ENCODE measurements around the gene DNAJB8.

The DNAJB8 gene

GRCh38 chr3:128462341-128462910 lies 4.3 kb downstream of the DNAJB8 start:
- Histone ChIP-seq H3K9me3 (ENCODE audit: control insufficient read depth, insufficient read depth, low read depth, low read length) (no peaks in the 10 kb centered on the region), H3K27me3 (ENCODE audit: control insufficient read depth, insufficient read depth, low read length) (peaks cover 67% of the 10 kb centered on the region), H3K4me1 (ENCODE audit: control insufficient read depth, insufficient read depth, low read length) (no peaks in the 10 kb centered on the region; the same call in 1 of the 2 replicates), H3K9ac (ENCODE audit: low read length) (no peak overlapping the region), H3K27ac (ENCODE audit: low read depth, low read length) (no peak overlapping the region), H3K4me3 (ENCODE audit: low read depth, low read length) (no peak overlapping the region), H3K36me3 (ENCODE audit: control insufficient read depth, insufficient read depth, low read length) (no peaks in the 10 kb centered on the region)

GRCh38 chr3:128461731-128462130 lies 5.0 kb downstream of the DNAJB8 start:
- Histone ChIP-seq H3K4me1 (ENCODE audit: control insufficient read depth, insufficient read depth, low read length) (no peaks in the 10 kb centered on the region; the same call in 1 of the 2 replicates), H3K9me3 (ENCODE audit: control insufficient read depth, insufficient read depth, low read depth, low read length) (no peaks in the 10 kb centered on the region), H3K27me3 (ENCODE audit: control insufficient read depth, insufficient read depth, low read length) (peaks cover 63% of the 10 kb centered on the region), H3K27ac (ENCODE audit: low read depth, low read length) (no peak overlapping the region), H3K4me3 (ENCODE audit: low read depth, low read length) (no peak overlapping the region), H3K36me3 (ENCODE audit: control insufficient read depth, insufficient read depth, low read length) (no peaks in the 10 kb centered on the region), H3K9ac (ENCODE audit: low read length) (no peak overlapping the region)

- no peaks in the 10 kb centered on the region; the same call in 1 of the 2 replicates for H3K4me1 ChIP-seq (ENCODE audit: control insufficient read depth, insufficient read depth, low read length)
Observed at GRCh38 chr3:128459461-128459820, 7.2 kb downstream of the DNAJB8 start.

GRCh38 chr3:128458746-128459460 lies 7.8 kb downstream of the DNAJB8 start:
- no peaks in the 10 kb centered on the region for H3K9me3 ChIP-seq (ENCODE audit: control insufficient read depth, insufficient read depth, low read depth, low read length)
- H3K4me1 ChIP-seq (ENCODE audit: control insufficient read depth, insufficient read depth, low read length) = no peaks in the 10 kb centered on the region; the same call in 1 of the 2 replicates
- H3K4me3 ChIP-seq (ENCODE audit: low read depth, low read length) = no peak overlapping the region
- no peaks in the 10 kb centered on the region for H3K36me3 ChIP-seq (ENCODE audit: control insufficient read depth, insufficient read depth, low read length)
- H3K27ac ChIP-seq (ENCODE audit: low read depth, low read length) = no peak overlapping the region
- H3K27me3 ChIP-seq (ENCODE audit: control insufficient read depth, insufficient read depth, low read length) = peaks cover 59% of the 10 kb centered on the region
- H3K9ac ChIP-seq (ENCODE audit: low read length) = no peak overlapping the region

More at GRCh38 chr3:128459461-128459820, 7.2 kb downstream of the DNAJB8 start:
- Histone ChIP-seq H3K9ac (ENCODE audit: low read length) (no peak overlapping the region), H3K9me3 (ENCODE audit: control insufficient read depth, insufficient read depth, low read depth, low read length) (no peaks in the 10 kb centered on the region), H3K27me3 (ENCODE audit: control insufficient read depth, insufficient read depth, low read length) (peaks cover 63% of the 10 kb centered on the region), H3K27ac (ENCODE audit: low read depth, low read length) (no peak overlapping the region), H3K36me3 (ENCODE audit: control insufficient read depth, insufficient read depth, low read length) (no peaks in the 10 kb centered on the region), H3K4me3 (ENCODE audit: low read depth, low read length) (no peak overlapping the region)

- Histone ChIP-seq H3K4me1 (ENCODE audit: control insufficient read depth, insufficient read depth, low read length) (no peaks in the 10 kb centered on the region; the same call in 1 of the 2 replicates), H3K27ac (ENCODE audit: low read depth, low read length) (no peak overlapping the region), H3K36me3 (ENCODE audit: control insufficient read depth, insufficient read depth, low read length) (no peaks in the 10 kb centered on the region), H3K9me3 (ENCODE audit: control insufficient read depth, insufficient read depth, low read depth, low read length) (no peaks in the 10 kb centered on the region), H3K9ac (ENCODE audit: low read length) (no peak overlapping the region), H3K4me3 (ENCODE audit: low read depth, low read length) (no peak overlapping the region), H3K27me3 (ENCODE audit: control insufficient read depth, insufficient read depth, low read length) (peaks cover 53% of the 10 kb centered on the region)
Observed at GRCh38 chr3:128457937-128458336, 8.8 kb downstream of the DNAJB8 start.

- Histone ChIP-seq H3K27me3 (ENCODE audit: control insufficient read depth, insufficient read depth, low read length) (peaks cover 57% of the 10 kb centered on the region), H3K9ac (ENCODE audit: low read length) (no peak overlapping the region), H3K9me3 (ENCODE audit: control insufficient read depth, insufficient read depth, low read depth, low read length) (no peaks in the 10 kb centered on the region), H3K4me3 (ENCODE audit: low read depth, low read length) (no peak overlapping the region), H3K4me1 (ENCODE audit: control insufficient read depth, insufficient read depth, low read length) (no peaks in the 10 kb centered on the region), H3K36me3 (ENCODE audit: control insufficient read depth, insufficient read depth, low read length) (no peaks in the 10 kb centered on the region), H3K27ac (ENCODE audit: low read depth, low read length) (no peak overlapping the region)
Observed at GRCh38 chr3:128456776-128457715, 9.6 kb downstream of the DNAJB8 start.

GRCh38 chr3:128455786-128456748 lies 10.6 kb downstream of the DNAJB8 start:
- H3K27ac ChIP-seq (ENCODE audit: low read depth, low read length) = no peak overlapping the region
- no peak overlapping the region for H3K9ac ChIP-seq (ENCODE audit: low read length)
- H3K4me3 ChIP-seq (ENCODE audit: low read depth, low read length) = no peak overlapping the region
- H3K36me3 ChIP-seq (ENCODE audit: control insufficient read depth, insufficient read depth, low read length) = no peaks in the 10 kb centered on the region
- H3K27me3 ChIP-seq (ENCODE audit: control insufficient read depth, insufficient read depth, low read length) = peaks cover 66% of the 10 kb centered on the region
- no peaks in the 10 kb centered on the region for H3K9me3 ChIP-seq (ENCODE audit: control insufficient read depth, insufficient read depth, low read depth, low read length)
- H3K4me1 ChIP-seq (ENCODE audit: control insufficient read depth, insufficient read depth, low read length) = no peaks in the 10 kb centered on the region

GRCh38 chr3:128455116-128455515 lies 11.6 kb downstream of the DNAJB8 start:
- Histone ChIP-seq H3K4me1 (ENCODE audit: control insufficient read depth, insufficient read depth, low read length) (no peaks in the 10 kb centered on the region), H3K27ac (ENCODE audit: low read depth, low read length) (no peak overlapping the region), H3K36me3 (ENCODE audit: control insufficient read depth, insufficient read depth, low read length) (no peaks in the 10 kb centered on the region), H3K4me3 (ENCODE audit: low read depth, low read length) (no peak overlapping the region), H3K9me3 (ENCODE audit: control insufficient read depth, insufficient read depth, low read depth, low read length) (no peaks in the 10 kb centered on the region), H3K27me3 (ENCODE audit: control insufficient read depth, insufficient read depth, low read length) (peaks cover 72% of the 10 kb centered on the region), H3K9ac (ENCODE audit: low read length) (no peak overlapping the region)

- Histone ChIP-seq H3K4me1 (ENCODE audit: control insufficient read depth, insufficient read depth, low read length) (no peaks in the 10 kb centered on the region), H3K36me3 (ENCODE audit: control insufficient read depth, insufficient read depth, low read length) (no peaks in the 10 kb centered on the region), H3K9me3 (ENCODE audit: control insufficient read depth, insufficient read depth, low read depth, low read length) (no peaks in the 10 kb centered on the region), H3K4me3 (ENCODE audit: low read depth, low read length) (no peak overlapping the region), H3K9ac (ENCODE audit: low read length) (no peak overlapping the region), H3K27ac (ENCODE audit: low read depth, low read length) (no peak overlapping the region), H3K27me3 (ENCODE audit: control insufficient read depth, insufficient read depth, low read length) (peaks cover 72% of the 10 kb centered on the region)
Observed at GRCh38 chr3:128454310-128454618, 12.4 kb downstream of the DNAJB8 start.

GRCh38 chr3:128453501-128454309 lies 13.0 kb downstream of the DNAJB8 start:
- H3K4me1 ChIP-seq (ENCODE audit: control insufficient read depth, insufficient read depth, low read length) = no peaks in the 10 kb centered on the region
- H3K27ac ChIP-seq (ENCODE audit: low read depth, low read length) = no peak overlapping the region
- no peaks in the 10 kb centered on the region for H3K9me3 ChIP-seq (ENCODE audit: control insufficient read depth, insufficient read depth, low read depth, low read length)
- no peak overlapping the region for H3K4me3 ChIP-seq (ENCODE audit: low read depth, low read length)
- no peak overlapping the region for H3K9ac ChIP-seq (ENCODE audit: low read length)
- H3K27me3 ChIP-seq (ENCODE audit: control insufficient read depth, insufficient read depth, low read length) = peaks cover 70% of the 10 kb centered on the region
- no peaks in the 10 kb centered on the region for H3K36me3 ChIP-seq (ENCODE audit: control insufficient read depth, insufficient read depth, low read length)
